HG03060 (cell line): Measurements from ENCODE around the gene WDR13.
"Not testable (repeated sequence)": the region's sequence is repeated elsewhere in the genome, so short reads cannot be mapped to it uniquely, and the experiment has no call there.

Experiments
- ATAC-seq: cut with Tn5 transposase; IDR thresholded peaks from one replicate; pipeline ENCODE4 v1.9.1; 2021; ENCODE audit warnings: low read depth, moderate number of reproducible peaks; ENCODE audit not compliant: unreplicated experiment

The WDR13 gene

DNA sequence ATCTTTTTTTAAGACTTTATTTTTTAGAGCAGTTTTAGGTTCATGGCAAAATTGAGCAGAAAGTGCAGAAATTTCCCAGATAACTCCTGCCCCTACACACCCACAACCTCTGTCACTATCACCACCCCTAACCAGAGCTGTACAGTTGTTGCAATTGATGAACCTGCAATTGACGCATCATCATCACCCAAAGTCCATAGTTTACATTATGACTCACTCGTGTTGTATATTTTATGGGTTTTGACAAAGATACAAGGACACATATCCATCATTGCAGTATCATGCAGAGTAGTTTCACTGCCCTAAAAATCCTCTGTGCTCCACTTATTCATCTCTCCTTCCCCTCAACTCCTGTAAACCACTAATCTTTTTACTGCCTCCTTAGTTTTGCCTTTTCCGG is 51.8 kb downstream of the WDR13 start:
- no peak for ATAC-seq

DNA sequence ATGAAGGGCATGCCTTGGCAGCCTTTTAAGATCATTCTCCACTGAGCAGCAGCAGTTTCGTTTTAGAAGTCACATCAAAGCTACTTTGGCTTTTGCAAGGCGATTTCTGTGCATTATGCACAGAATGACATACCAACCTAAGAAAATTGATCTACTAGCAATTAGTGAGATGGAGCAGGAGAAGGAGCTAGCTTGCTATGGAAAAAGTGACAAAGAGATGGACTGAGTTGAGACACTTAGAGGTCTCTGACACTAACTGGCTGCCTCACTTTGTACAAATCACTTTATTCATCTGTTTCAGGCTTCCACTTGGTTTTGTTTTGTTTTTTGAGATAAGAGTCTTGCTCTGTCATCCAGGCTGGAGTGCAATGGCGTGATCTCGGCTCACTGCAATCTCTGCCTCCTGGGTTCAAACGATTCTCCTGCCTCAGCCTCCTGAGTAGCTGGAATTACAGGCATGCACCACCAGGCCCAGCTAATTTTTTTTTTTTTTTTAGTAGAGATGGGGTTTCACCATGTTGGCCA is 54.8 kb downstream of the WDR13 start:
- ATAC-seq, result not testable (repeated sequence)

- ATAC-seq, result not testable (repeated sequence)
Observed at GRCh38 chrX:48654746-48655145, 57.5 kb downstream of the WDR13 start.
